ENCODE measurements around the gene VSTM4. TPM values are rescaled to one million over a fixed set of nuclear protein-coding genes. Genes with fewer than 3 reads are reported as not detected.

Gene VSTM4
- total RNA-seq, 2 experiments from 2014 or later = not detected

DNA sequence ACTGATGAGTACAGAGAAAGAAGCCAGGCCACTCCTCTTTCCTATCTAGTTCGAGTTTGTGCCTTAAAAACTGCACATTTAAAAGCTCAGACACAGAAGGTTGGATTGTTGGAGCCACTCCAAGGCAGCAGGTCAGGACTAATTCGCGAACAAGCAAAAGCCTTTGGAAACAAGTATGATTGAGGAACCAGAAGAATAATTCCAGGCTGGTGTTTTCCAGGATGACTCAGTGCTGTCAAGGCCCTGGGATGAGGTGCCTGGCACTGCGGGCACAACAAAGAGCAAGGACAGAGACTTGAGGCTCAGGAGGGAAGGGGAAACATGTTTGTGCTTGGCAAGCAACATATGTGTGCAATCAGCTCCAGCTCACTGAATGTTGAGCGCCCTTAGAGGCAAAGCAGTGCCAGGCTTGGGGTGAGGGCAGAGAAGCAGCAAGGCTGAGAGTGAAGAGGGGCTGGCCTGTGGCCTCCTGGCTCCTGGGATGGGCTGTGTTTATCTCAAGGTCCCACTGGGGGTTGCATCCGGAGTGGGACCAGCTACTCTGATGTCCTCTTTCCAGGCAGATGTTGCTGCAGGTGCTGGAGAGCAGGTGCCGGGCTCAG lies 44.1 kb downstream of the VSTM4 start:
- H3K9me2 ChIP-seq (ENCODE audit: insufficient read depth, low read length) = no peaks in the 10 kb centered on the region
- H2AFZ ChIP-seq (ENCODE audit: low read length) = peak overlapping the region; percentile 47; the same call in 1 of the 2 replicates
- no peaks in the 10 kb centered on the region for H4K20me1 ChIP-seq (ENCODE audit: insufficient read depth, low read length)
- BruUV-seq (replicated peaks) = no TSS peak
- H3K4me3 ChIP-seq (ENCODE audit: low read depth, low read length, poor library complexity, severe bottlenecking) = no peak overlapping the region
- no peak for DNase-seq (ENCODE audit: low spot score)
- intact Hi-C loops (cut with micrococcal nuclease; ENCODE audit: unreplicated experiment) = no loop called here
- no peak overlapping the region for H3K27ac ChIP-seq (ENCODE audit: low read depth, low read length, poor library complexity, severe bottlenecking)
- no peak for TF ChIP-seq EZH2phosphoT487 (IDR thresholded peaks at IDR 0.05; ENCODE audit: borderline replicate concordance, low read depth, low read length)
- TF ChIP-seq, protein P1, sequence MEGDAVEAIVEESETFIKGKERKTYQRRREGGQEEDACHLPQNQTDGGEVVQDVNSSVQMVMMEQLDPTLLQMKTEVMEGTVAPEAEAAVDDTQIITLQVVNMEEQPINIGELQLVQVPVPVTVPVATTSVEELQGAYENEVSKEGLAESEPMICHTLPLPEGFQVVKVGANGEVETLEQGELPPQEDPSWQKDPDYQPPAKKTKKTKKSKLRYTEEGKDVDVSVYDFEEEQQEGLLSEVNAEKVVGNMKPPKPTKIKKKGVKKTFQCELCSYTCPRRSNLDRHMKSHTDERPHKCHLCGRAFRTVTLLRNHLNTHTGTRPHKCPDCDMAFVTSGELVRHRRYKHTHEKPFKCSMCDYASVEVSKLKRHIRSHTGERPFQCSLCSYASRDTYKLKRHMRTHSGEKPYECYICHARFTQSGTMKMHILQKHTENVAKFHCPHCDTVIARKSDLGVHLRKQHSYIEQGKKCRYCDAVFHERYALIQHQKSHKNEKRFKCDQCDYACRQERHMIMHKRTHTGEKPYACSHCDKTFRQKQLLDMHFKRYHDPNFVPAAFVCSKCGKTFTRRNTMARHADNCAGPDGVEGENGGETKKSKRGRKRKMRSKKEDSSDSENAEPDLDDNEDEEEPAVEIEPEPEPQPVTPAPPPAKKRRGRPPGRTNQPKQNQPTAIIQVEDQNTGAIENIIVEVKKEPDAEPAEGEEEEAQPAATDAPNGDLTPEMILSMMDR (conservative IDR thresholded peaks at IDR 0.05; ENCODE audit: low read length) = no peak
- H3K4me1 ChIP-seq (ENCODE audit: insufficient read depth, low read length, poor library complexity, severe bottlenecking) = peaks cover 28% of the 10 kb centered on the region
- no peaks in the 10 kb centered on the region for H3K79me2 ChIP-seq (ENCODE audit: insufficient read depth, low read depth, low read length)
- POLR2A ChIA-PET = interaction anchor here (0.6 to 1.8 kb wide), 5 partner anchors 13 to 125 kb away, joined by 3 to 6 read pairs (median 3); no protein-coding TSS in a partner anchor
- H3K36me3 ChIP-seq (ENCODE audit: insufficient read depth, low read length) = no peaks in the 10 kb centered on the region
- H3K9me3 ChIP-seq (ENCODE audit: low read length) = no peaks in the 10 kb centered on the region
- CTCF ChIA-PET (ENCODE audit: unreplicated experiment) = interaction anchor here (1.2 kb wide), 1 partner anchor 9 kb away, joined by 3 read pairs; no protein-coding TSS in a partner anchor
- no peak overlapping the region for H3K4me2 ChIP-seq (ENCODE audit: low read length)

DNA sequence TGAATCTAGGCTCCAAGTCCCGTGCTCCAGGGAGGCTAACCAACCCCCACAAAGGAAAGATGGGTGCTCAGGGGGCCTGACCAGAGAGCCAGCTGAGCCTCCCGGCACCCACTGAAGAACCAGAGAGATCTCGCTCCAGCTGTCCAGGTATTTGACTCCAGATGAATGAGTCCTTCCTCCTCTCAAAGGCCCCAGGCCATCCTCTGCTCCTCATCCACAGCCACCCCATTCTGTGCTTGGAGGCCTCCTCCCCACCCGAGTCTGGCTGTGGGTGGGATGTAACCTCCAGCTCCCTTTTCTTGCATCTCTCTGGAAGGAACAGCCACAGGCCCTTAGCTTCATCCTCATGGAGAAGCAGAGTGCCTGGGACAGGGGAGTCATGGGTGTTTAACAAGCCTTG lies 44.6 kb downstream of the VSTM4 start:
- no peak overlapping the region for H3K4me3 ChIP-seq (ENCODE audit: low read depth, low read length, poor library complexity, severe bottlenecking)
- CTCF ChIA-PET (ENCODE audit: unreplicated experiment) = interaction anchor here (1.0 to 1.2 kb wide), 2 partner anchors 10 to 414 kb away, joined by 3 to 4 read pairs; no protein-coding TSS in a partner anchor
- no TSS peak for BruUV-seq (replicated peaks)
- no peak overlapping the region for H3K4me2 ChIP-seq (ENCODE audit: low read length)
- H4K20me1 ChIP-seq (ENCODE audit: insufficient read depth, low read length) = no peaks in the 10 kb centered on the region
- peak overlapping the region; percentile 47; the same call in 1 of the 2 replicates for H2AFZ ChIP-seq (ENCODE audit: low read length)
- H3K9me3 ChIP-seq (ENCODE audit: low read length) = no peaks in the 10 kb centered on the region
- H3K9me2 ChIP-seq (ENCODE audit: insufficient read depth, low read length) = no peaks in the 10 kb centered on the region
- H3K36me3 ChIP-seq (ENCODE audit: insufficient read depth, low read length) = no peaks in the 10 kb centered on the region
- intact Hi-C loops (cut with micrococcal nuclease; ENCODE audit: unreplicated experiment) = no loop called here
- no peaks in the 10 kb centered on the region for H3K79me2 ChIP-seq (ENCODE audit: insufficient read depth, low read depth, low read length)
- TF ChIP-seq EZH2phosphoT487 (IDR thresholded peaks at IDR 0.05; ENCODE audit: borderline replicate concordance, low read depth, low read length) = no peak
- TF ChIP-seq, protein P1 (conservative IDR thresholded peaks at IDR 0.05; ENCODE audit: low read length) = no peak
- POLR2A ChIA-PET = interaction anchor here (0.6 to 1.8 kb wide), 4 partner anchors 13 to 91 kb away, joined by 3 to 6 read pairs (median 3); no protein-coding TSS in a partner anchor
- no peak for DNase-seq (ENCODE audit: low spot score)
- no peak overlapping the region for H3K27ac ChIP-seq (ENCODE audit: low read depth, low read length, poor library complexity, severe bottlenecking)
- H3K4me1 ChIP-seq (ENCODE audit: insufficient read depth, low read length, poor library complexity, severe bottlenecking) = peaks cover 23% of the 10 kb centered on the region

DNA sequence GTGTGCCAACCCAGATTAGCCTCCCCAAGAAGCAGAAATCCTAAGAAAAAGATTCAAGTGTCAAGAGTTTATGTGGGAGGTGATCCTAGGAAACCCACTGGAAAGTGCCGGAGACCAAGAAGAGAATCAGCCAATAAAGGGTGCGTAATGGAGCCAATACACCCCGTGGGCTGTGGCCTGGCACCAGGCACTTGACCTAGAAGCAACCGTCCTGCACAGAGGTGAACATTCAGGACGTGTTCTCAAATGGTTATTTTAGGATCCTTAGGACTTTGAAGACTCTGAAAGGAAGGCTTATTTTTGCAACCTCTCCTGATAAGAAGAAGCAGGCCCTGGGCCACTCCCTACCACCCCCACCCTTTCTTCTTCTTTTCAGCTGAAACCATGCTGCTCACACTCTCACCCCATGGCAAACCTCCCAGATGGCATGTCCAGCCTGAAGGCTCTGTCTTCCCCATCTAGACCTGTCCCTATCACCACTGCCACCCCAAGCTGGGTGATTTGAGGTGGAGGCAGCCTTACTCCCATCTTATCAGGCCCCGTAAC lies 46.6 kb downstream of the VSTM4 start:
- ChIA-PET POLR2A (no interaction called here), CTCF (ENCODE audit: unreplicated experiment) (no interaction called here)
- Histone ChIP-seq H3K4me2 (ENCODE audit: low read length) (no peak overlapping the region), H3K9me2 (ENCODE audit: insufficient read depth, low read length) (no peaks in the 10 kb centered on the region), H3K9me3 (ENCODE audit: low read length) (no peaks in the 10 kb centered on the region), H2AFZ (ENCODE audit: low read length) (no peak overlapping the region), H3K4me1 (ENCODE audit: insufficient read depth, low read length, poor library complexity, severe bottlenecking) (peaks cover 23% of the 10 kb centered on the region), H3K79me2 (ENCODE audit: insufficient read depth, low read depth, low read length) (no peaks in the 10 kb centered on the region), H3K27ac (ENCODE audit: low read depth, low read length, poor library complexity, severe bottlenecking) (no peak overlapping the region), H3K4me3 (ENCODE audit: low read depth, low read length, poor library complexity, severe bottlenecking) (no peak overlapping the region), H3K36me3 (ENCODE audit: insufficient read depth, low read length) (no peaks in the 10 kb centered on the region; the same call in 1 of the 2 replicates), H4K20me1 (ENCODE audit: insufficient read depth, low read length) (no peaks in the 10 kb centered on the region)
- intact Hi-C loops (cut with micrococcal nuclease; ENCODE audit: unreplicated experiment) = no loop called here
- TF ChIP-seq, protein P1 (conservative IDR thresholded peaks at IDR 0.05; ENCODE audit: low read length) = no peak
- no peak for TF ChIP-seq EZH2phosphoT487 (IDR thresholded peaks at IDR 0.05; ENCODE audit: borderline replicate concordance, low read depth, low read length)
- DNase-seq (ENCODE audit: low spot score) = no peak
- BruUV-seq (replicated peaks) = no TSS peak
